ENCODE data around the gene PLD5.

DNA sequence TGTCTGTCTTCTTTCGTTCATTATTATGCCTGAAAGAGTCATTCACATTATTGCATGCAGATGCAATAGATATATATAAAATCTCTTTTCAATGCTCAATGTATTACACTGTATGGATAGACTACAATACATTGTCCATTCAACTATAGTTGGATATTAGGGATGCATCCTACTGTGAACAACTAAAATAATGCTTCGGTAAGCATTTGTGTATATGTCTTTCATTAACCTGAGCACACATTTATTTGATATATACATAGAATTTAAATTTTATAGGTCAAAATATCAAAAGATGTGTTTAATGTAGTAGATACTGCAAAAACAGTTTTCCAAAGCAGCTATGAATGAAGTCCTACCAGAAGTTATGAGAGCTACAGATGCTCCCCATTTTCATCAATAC is 8.9 kb downstream of the PLD5 start:
- TF ChIP-seq BRF2 (CRISPR knock-in tag; IDR thresholded peaks at IDR 0.05) (no peak), FOXK2 (IDR thresholded peaks at IDR 0.05) (no peak), ELF4 (CRISPR knock-in tag; IDR thresholded peaks at IDR 0.05; ENCODE audit: borderline replicate concordance) (no peak), KDM2A (CRISPR knock-in tag; IDR thresholded peaks at IDR 0.05; ENCODE audit: borderline replicate concordance, low read depth) (no peak)
